ENCODE measurements around the gene C2CD4D.

DNA sequence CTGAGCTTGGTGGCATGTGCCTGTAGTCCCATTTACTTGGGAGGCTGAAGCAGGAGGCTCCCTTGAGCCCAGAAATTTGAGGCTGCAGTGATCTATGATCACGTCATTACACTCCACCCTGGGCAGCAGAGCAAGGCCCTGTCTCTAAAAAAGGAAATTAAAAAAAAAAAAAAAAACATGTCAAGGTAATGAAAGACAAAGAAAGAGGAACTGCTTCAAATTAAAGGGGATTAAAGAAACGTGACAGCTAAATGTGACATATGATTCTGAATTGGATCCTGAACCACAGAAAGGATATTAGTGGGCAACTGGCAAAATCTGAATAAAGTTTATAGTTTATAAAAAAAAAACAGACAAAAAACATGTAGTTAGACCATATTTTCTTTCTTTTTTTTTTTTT is 3.8 kb upstream of the C2CD4D start:
- TF ChIP-seq ZNF263 (CRISPR knock-in tag; IDR thresholded peaks at IDR 0.05; ENCODE audit: low read depth) (no peak), ZNF219 (CRISPR knock-in tag; IDR thresholded peaks at IDR 0.05; ENCODE audit: borderline replicate concordance) (no peak), MXD4 (CRISPR knock-in tag; IDR thresholded peaks at IDR 0.05; ENCODE audit: borderline replicate concordance) (no peak), NFYB (CRISPR knock-in tag; conservative IDR thresholded peaks at IDR 0.05; ENCODE audit: low read depth) (no peak), TEAD1 (CRISPR knock-in tag; IDR thresholded peaks at IDR 0.05) (no peak), NR1H2 (CRISPR knock-in tag; IDR thresholded peaks at IDR 0.05) (no peak)
- TF ChIP-seq, protein P1, sequence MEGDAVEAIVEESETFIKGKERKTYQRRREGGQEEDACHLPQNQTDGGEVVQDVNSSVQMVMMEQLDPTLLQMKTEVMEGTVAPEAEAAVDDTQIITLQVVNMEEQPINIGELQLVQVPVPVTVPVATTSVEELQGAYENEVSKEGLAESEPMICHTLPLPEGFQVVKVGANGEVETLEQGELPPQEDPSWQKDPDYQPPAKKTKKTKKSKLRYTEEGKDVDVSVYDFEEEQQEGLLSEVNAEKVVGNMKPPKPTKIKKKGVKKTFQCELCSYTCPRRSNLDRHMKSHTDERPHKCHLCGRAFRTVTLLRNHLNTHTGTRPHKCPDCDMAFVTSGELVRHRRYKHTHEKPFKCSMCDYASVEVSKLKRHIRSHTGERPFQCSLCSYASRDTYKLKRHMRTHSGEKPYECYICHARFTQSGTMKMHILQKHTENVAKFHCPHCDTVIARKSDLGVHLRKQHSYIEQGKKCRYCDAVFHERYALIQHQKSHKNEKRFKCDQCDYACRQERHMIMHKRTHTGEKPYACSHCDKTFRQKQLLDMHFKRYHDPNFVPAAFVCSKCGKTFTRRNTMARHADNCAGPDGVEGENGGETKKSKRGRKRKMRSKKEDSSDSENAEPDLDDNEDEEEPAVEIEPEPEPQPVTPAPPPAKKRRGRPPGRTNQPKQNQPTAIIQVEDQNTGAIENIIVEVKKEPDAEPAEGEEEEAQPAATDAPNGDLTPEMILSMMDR (IDR thresholded peaks at IDR 0.05) = no peak
- TF ChIP-seq, protein P2, sequence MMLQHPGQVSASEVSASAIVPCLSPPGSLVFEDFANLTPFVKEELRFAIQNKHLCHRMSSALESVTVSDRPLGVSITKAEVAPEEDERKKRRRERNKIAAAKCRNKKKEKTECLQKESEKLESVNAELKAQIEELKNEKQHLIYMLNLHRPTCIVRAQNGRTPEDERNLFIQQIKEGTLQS (CRISPR knock-in tag; conservative IDR thresholded peaks at IDR 0.05) = no peak
- TF ChIP-seq, protein P3, sequence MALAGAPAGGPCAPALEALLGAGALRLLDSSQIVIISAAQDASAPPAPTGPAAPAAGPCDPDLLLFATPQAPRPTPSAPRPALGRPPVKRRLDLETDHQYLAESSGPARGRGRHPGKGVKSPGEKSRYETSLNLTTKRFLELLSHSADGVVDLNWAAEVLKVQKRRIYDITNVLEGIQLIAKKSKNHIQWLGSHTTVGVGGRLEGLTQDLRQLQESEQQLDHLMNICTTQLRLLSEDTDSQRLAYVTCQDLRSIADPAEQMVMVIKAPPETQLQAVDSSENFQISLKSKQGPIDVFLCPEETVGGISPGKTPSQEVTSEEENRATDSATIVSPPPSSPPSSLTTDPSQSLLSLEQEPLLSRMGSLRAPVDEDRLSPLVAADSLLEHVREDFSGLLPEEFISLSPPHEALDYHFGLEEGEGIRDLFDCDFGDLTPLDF (CRISPR knock-in tag; IDR thresholded peaks at IDR 0.05) = no peak
- TF ChIP-seq, protein P4, sequence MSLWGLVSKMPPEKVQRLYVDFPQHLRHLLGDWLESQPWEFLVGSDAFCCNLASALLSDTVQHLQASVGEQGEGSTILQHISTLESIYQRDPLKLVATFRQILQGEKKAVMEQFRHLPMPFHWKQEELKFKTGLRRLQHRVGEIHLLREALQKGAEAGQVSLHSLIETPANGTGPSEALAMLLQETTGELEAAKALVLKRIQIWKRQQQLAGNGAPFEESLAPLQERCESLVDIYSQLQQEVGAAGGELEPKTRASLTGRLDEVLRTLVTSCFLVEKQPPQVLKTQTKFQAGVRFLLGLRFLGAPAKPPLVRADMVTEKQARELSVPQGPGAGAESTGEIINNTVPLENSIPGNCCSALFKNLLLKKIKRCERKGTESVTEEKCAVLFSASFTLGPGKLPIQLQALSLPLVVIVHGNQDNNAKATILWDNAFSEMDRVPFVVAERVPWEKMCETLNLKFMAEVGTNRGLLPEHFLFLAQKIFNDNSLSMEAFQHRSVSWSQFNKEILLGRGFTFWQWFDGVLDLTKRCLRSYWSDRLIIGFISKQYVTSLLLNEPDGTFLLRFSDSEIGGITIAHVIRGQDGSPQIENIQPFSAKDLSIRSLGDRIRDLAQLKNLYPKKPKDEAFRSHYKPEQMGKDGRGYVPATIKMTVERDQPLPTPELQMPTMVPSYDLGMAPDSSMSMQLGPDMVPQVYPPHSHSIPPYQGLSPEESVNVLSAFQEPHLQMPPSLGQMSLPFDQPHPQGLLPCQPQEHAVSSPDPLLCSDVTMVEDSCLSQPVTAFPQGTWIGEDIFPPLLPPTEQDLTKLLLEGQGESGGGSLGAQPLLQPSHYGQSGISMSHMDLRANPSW (CRISPR knock-in tag; conservative IDR thresholded peaks at IDR 0.05; ENCODE audit: low read depth) = no peak
- TF ChIP-seq, protein P5, sequence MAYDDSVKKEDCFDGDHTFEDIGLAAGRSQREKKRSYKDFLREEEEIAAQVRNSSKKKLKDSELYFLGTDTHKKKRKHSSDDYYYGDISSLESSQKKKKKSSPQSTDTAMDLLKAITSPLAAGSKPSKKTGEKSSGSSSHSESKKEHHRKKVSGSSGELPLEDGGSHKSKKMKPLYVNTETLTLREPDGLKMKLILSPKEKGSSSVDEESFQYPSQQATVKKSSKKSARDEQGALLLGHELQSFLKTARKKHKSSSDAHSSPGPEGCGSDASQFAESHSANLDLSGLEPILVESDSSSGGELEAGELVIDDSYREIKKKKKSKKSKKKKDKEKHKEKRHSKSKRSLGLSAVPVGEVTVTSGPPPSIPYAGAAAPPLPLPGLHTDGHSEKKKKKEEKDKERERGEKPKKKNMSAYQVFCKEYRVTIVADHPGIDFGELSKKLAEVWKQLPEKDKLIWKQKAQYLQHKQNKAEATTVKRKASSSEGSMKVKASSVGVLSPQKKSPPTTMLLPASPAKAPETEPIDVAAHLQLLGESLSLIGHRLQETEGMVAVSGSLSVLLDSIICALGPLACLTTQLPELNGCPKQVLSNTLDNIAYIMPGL (CRISPR knock-in tag; IDR thresholded peaks at IDR 0.05) = no peak
- TF ChIP-seq, protein P6, sequence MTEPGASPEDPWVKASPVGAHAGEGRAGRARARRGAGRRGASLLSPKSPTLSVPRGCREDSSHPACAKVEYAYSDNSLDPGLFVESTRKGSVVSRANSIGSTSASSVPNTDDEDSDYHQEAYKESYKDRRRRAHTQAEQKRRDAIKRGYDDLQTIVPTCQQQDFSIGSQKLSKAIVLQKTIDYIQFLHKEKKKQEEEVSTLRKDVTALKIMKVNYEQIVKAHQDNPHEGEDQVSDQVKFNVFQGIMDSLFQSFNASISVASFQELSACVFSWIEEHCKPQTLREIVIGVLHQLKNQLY (CRISPR knock-in tag; IDR thresholded peaks at IDR 0.05) = no peak

All from WTC11 (cell line).